HUES48 (cell line): ENCODE results near the gene ZDHHC5.

Source experiments
- H3K27ac ChIP-seq: one replicate; pipeline ENCODE4 v1.7.0; 2013; ENCODE audit warnings: low read depth, low read length, inconsistent platforms
- H3K27me3 ChIP-seq: 2 replicates; pipeline ENCODE4 v1.6.1; 2013; ENCODE audit warnings: mild to moderate bottlenecking, low read length; ENCODE audit not compliant: control insufficient read depth, insufficient read depth
- H3K36me3 ChIP-seq: 2 replicates; pipeline ENCODE4 v1.6.1; 2013; ENCODE audit warnings: low read length; ENCODE audit not compliant: control insufficient read depth, insufficient read depth
- H3K4me1 ChIP-seq: 2 replicates; pipeline ENCODE4 v1.6.1; 2013; ENCODE audit warnings: mild to moderate bottlenecking, low read length; ENCODE audit not compliant: control insufficient read depth, insufficient read depth
- H3K4me3 ChIP-seq: 2 replicates; pipeline ENCODE4 v1.5.1; 2013; ENCODE audit warnings: mild to moderate bottlenecking, low read depth, low read length
- H3K9ac ChIP-seq: 2 replicates; pipeline ENCODE4 v1.6.1; 2013; ENCODE audit warnings: mild to moderate bottlenecking, low read depth, low read length, moderate library complexity
- H3K9me3 ChIP-seq: 2 replicates; pipeline ENCODE4 v1.6.1; 2013; ENCODE audit warnings: low read length; ENCODE audit not compliant: control insufficient read depth, insufficient read depth

ZDHHC5 gene

GRCh38 chr11:57732661-57733060, 64.7 kb downstream of the ZDHHC5 start:
- H3K27ac ChIP-seq = no peak overlapping the region
- H3K27me3 ChIP-seq = no peaks in the 10 kb centered on the region
- H3K36me3 ChIP-seq = peaks cover 11% of the 10 kb centered on the region
- H3K9ac ChIP-seq = no peak overlapping the region
- H3K4me1 ChIP-seq = peaks cover 21% of the 10 kb centered on the region
- H3K4me3 ChIP-seq = no peak overlapping the region
- no peaks in the 10 kb centered on the region for H3K9me3 ChIP-seq

- Histone ChIP-seq H3K9ac (no peak overlapping the region), H3K4me3 (no peak overlapping the region), H3K36me3 (peaks cover 34% of the 10 kb centered on the region), H3K9me3 (no peaks in the 10 kb centered on the region), H3K4me1 (peaks cover 12% of the 10 kb centered on the region; the same call in 1 of the 2 replicates), H3K27me3 (no peaks in the 10 kb centered on the region), H3K27ac (peak overlapping the region; percentile 60)
Measured at GRCh38 chr11:57735619-57736298, 67.8 kb downstream of the ZDHHC5 start.

GRCh38 chr11:57741132-57742086, 73.5 kb downstream of the ZDHHC5 start, which contains the start of gene SELENOH:
TSS of gene SELENOH (plus strand) at chr11:57741491. CDS start at chr11:57741596, 105 bp downstream.
- Histone ChIP-seq H3K9me3 (no peaks in the 10 kb centered on the region), H3K4me3 (peak within 1 kb of the TSS; percentile 96), H3K27me3 (no peaks in the 10 kb centered on the region), H3K27ac (peak within 1 kb of the TSS; percentile 83), H3K4me1 (0 out of 2 replicates have a peak, but pooled peaks cover 9% of the 10 kb centered on the region), H3K36me3 (peaks cover 53% of the 10 kb centered on the region), H3K9ac (peak within 1 kb of the TSS; percentile 93)

- 0 out of 2 replicates have a peak, but pooled peaks cover 9% of the 10 kb centered on the region for H3K4me1 ChIP-seq
- no peaks in the 10 kb centered on the region for H3K27me3 ChIP-seq
- peak overlapping the region; percentile 83 for H3K27ac ChIP-seq
- peak overlapping the region; percentile 96 for H3K4me3 ChIP-seq
- H3K9ac ChIP-seq = peak overlapping the region; percentile 93
- no peaks in the 10 kb centered on the region for H3K9me3 ChIP-seq
- peaks cover 53% of the 10 kb centered on the region for H3K36me3 ChIP-seq
Measured at GRCh38 chr11:57742087-57742452, 74.2 kb downstream of the ZDHHC5 start.

- Histone ChIP-seq H3K9ac (no peak overlapping the region), H3K9me3 (no peaks in the 10 kb centered on the region), H3K4me1 (peaks cover 11% of the 10 kb centered on the region; the same call in 1 of the 2 replicates), H3K4me3 (no peak overlapping the region), H3K36me3 (peaks cover 31% of the 10 kb centered on the region), H3K27ac (no peak overlapping the region), H3K27me3 (no peaks in the 10 kb centered on the region)
Measured at GRCh38 chr11:57744357-57744756, 76.4 kb downstream of the ZDHHC5 start.

- H3K4me1 ChIP-seq = peaks cover 11% of the 10 kb centered on the region; the same call in 1 of the 2 replicates
- no peak overlapping the region for H3K9ac ChIP-seq
- peaks cover 24% of the 10 kb centered on the region for H3K36me3 ChIP-seq
- no peaks in the 10 kb centered on the region for H3K27me3 ChIP-seq
- no peak overlapping the region for H3K27ac ChIP-seq
- no peaks in the 10 kb centered on the region for H3K9me3 ChIP-seq
- no peak overlapping the region for H3K4me3 ChIP-seq
Measured at GRCh38 chr11:57745206-57745605, 77.3 kb downstream of the ZDHHC5 start.

GRCh38 chr11:57746920-57747319, 79.0 kb downstream of the ZDHHC5 start:
- H3K27me3 ChIP-seq = no peaks in the 10 kb centered on the region
- peaks cover 6% of the 10 kb centered on the region; the same call in 1 of the 2 replicates for H3K4me1 ChIP-seq
- no peak overlapping the region for H3K4me3 ChIP-seq
- H3K9ac ChIP-seq = no peak overlapping the region
- no peaks in the 10 kb centered on the region for H3K9me3 ChIP-seq
- H3K27ac ChIP-seq = no peak overlapping the region
- peaks cover 24% of the 10 kb centered on the region for H3K36me3 ChIP-seq
